ENCODE measurements around the gene CAAP1. TPM values are rescaled to one million over a fixed set of nuclear protein-coding genes. Genes with fewer than 3 reads are reported as not detected.
A peak's percentile ranks its signal among the peaks of the same experiment; 100 is the strongest.

The CAAP1 gene
- total and polyA plus RNA-seq, 10 of the 15 experiments (the other 5 are each of a cell fraction or from before 2014, with no cell fraction given), result 11.0 to 27.5 (median 20.5) TPM

DNA sequence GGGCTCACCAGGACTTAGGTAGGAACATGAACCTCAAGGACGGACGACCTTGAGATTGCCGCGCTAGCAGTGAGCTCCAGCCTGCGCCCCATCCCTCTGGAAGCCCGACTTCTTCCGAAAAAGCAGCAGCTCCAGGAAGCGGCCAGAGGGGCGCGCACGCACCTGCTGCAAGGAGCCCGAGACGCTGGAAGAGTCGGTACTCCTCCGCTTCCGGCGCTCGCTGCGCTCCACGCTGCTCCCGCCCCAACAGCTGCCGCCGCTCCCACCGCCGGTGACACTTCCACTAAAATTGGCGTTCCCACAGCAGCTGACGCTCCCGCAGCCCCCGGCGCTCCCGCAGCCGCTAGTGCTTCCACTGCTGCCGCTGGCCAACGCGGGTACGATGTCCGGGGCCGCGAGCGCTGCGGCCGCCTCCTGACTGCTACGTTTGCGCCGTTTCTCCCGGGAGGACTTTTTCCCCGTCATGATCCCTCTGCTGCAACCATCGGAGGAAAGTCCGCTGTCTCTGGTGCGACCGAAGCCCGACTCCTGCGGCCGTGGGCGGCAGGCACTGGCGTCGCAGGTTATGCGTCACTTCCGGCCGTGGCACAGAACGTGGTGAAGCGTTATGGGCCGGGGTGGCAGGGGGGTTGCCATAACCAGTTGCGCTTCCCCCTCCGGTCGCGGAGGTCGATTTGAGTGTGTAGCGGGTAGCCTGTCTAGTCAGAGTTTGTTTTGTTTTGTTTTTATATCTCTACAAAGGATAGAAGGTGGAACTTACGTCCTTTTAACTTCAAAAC lies at the start of gene CAAP1 (continued):
- TF ChIP-seq, protein P1, sequence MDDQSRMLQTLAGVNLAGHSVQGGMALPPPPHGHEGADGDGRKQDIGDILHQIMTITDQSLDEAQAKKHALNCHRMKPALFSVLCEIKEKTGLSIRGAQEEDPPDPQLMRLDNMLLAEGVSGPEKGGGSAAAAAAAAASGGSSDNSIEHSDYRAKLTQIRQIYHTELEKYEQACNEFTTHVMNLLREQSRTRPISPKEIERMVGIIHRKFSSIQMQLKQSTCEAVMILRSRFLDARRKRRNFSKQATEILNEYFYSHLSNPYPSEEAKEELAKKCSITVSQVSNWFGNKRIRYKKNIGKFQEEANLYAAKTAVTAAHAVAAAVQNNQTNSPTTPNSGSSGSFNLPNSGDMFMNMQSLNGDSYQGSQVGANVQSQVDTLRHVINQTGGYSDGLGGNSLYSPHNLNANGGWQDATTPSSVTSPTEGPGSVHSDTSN (IDR thresholded peaks at IDR 0.05; ENCODE audit: insufficient replicate concordance, low read depth, low read length), result no peak
- TF ChIP-seq MTA3 (IDR thresholded peaks at IDR 0.05; ENCODE audit: borderline replicate concordance, low read length) (0 out of 2 replicates have a peak, but pooled peaks have one; percentile 84), TCF7 (IDR thresholded peaks at IDR 0.05; ENCODE audit: borderline replicate concordance) (no peak), NR2F1 (conservative IDR thresholded peaks at IDR 0.05) (peak; percentile 60), IKZF2 (IDR thresholded peaks at IDR 0.05) (peak; percentile 88), STAT1 (conservative IDR thresholded peaks at IDR 0.05) (peak; percentile 50; the same call in 1 of the 2 replicates), GABPA (IDR thresholded peaks at IDR 0.05; ENCODE audit: low read depth) (peak; percentile 94)
- TF ChIP-seq, protein P2, sequence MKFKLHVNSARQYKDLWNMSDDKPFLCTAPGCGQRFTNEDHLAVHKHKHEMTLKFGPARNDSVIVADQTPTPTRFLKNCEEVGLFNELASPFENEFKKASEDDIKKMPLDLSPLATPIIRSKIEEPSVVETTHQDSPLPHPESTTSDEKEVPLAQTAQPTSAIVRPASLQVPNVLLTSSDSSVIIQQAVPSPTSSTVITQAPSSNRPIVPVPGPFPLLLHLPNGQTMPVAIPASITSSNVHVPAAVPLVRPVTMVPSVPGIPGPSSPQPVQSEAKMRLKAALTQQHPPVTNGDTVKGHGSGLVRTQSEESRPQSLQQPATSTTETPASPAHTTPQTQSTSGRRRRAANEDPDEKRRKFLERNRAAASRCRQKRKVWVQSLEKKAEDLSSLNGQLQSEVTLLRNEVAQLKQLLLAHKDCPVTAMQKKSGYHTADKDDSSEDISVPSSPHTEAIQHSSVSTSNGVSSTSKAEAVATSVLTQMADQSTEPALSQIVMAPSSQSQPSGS (IDR thresholded peaks at IDR 0.05; ENCODE audit: low read length), result 0 out of 2 replicates have a peak, but pooled peaks have one; percentile 41
- TF ChIP-seq, protein P3, sequence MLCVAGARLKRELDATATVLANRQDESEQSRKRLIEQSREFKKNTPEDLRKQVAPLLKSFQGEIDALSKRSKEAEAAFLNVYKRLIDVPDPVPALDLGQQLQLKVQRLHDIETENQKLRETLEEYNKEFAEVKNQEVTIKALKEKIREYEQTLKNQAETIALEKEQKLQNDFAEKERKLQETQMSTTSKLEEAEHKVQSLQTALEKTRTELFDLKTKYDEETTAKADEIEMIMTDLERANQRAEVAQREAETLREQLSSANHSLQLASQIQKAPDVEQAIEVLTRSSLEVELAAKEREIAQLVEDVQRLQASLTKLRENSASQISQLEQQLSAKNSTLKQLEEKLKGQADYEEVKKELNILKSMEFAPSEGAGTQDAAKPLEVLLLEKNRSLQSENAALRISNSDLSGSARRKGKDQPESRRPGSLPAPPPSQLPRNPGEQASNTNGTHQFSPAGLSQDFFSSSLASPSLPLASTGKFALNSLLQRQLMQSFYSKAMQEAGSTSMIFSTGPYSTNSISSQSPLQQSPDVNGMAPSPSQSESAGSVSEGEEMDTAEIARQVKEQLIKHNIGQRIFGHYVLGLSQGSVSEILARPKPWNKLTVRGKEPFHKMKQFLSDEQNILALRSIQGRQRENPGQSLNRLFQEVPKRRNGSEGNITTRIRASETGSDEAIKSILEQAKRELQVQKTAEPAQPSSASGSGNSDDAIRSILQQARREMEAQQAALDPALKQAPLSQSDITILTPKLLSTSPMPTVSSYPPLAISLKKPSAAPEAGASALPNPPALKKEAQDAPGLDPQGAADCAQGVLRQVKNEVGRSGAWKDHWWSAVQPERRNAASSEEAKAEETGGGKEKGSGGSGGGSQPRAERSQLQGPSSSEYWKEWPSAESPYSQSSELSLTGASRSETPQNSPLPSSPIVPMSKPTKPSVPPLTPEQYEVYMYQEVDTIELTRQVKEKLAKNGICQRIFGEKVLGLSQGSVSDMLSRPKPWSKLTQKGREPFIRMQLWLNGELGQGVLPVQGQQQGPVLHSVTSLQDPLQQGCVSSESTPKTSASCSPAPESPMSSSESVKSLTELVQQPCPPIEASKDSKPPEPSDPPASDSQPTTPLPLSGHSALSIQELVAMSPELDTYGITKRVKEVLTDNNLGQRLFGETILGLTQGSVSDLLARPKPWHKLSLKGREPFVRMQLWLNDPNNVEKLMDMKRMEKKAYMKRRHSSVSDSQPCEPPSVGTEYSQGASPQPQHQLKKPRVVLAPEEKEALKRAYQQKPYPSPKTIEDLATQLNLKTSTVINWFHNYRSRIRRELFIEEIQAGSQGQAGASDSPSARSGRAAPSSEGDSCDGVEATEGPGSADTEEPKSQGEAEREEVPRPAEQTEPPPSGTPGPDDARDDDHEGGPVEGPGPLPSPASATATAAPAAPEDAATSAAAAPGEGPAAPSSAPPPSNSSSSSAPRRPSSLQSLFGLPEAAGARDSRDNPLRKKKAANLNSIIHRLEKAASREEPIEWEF (IDR thresholded peaks at IDR 0.05; ENCODE audit: insufficient replicate concordance, low read depth, low read length), result no peak
